ENCODE data around the gene YOD1.

DNA sequence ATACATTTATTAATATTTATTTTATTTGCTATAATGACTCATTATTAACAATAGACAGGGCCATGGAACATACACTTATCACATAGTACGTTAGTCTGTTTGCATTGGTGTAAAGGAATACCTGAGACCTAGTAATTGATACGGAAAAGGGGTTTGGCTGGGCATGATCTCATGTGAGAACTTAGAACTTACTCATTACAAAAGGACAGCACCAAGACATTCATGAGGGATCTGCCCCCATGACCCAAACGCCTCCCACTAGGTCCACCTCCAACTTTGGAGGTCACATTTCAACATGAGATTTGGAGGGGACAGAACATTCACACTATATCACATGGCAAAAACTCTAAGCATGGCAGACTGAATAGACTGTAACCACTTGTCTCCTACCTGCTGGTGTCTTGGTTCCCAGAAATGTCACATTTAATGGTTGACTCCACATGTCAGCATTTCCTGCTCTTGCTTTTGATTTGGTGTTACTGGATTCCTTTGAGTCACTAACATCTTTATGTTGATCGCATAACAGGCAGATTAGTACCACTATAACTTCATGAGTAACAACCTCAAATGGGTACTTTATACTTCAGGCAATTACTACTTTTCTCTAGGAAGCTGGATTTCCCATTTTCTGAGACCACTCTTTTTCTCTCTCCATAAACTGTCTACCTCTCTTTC, 15.0 kb downstream of the YOD1 start:
- TF ChIP-seq, protein P1, sequence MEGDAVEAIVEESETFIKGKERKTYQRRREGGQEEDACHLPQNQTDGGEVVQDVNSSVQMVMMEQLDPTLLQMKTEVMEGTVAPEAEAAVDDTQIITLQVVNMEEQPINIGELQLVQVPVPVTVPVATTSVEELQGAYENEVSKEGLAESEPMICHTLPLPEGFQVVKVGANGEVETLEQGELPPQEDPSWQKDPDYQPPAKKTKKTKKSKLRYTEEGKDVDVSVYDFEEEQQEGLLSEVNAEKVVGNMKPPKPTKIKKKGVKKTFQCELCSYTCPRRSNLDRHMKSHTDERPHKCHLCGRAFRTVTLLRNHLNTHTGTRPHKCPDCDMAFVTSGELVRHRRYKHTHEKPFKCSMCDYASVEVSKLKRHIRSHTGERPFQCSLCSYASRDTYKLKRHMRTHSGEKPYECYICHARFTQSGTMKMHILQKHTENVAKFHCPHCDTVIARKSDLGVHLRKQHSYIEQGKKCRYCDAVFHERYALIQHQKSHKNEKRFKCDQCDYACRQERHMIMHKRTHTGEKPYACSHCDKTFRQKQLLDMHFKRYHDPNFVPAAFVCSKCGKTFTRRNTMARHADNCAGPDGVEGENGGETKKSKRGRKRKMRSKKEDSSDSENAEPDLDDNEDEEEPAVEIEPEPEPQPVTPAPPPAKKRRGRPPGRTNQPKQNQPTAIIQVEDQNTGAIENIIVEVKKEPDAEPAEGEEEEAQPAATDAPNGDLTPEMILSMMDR (IDR thresholded peaks at IDR 0.05 in 2 of 3, conservative IDR thresholded peaks at IDR 0.05 in 1 of 3; ENCODE audit: control insufficient read depth in 2 of 3, extremely low read depth in 1 of 3, insufficient read depth in 1 of 3, low read depth in 3 of 3, low read length in 3 of 3), result no peak
- TF ChIP-seq TAF1 (IDR thresholded peaks at IDR 0.05; ENCODE audit: borderline replicate concordance, low read depth, low read length) (no peak), TBL1XR1 (IDR thresholded peaks at IDR 0.05; ENCODE audit: low read depth, low read length) (no peak), ESRRA (IDR thresholded peaks at IDR 0.05; ENCODE audit: low read length) (no peak), ZBTB33 (IDR thresholded peaks at IDR 0.05) (no peak), REST (IDR thresholded peaks at IDR 0.05; ENCODE audit: low read depth, low read length) (no peak), EP300 (IDR thresholded peaks at IDR 0.05; ENCODE audit: borderline replicate concordance in 1 of 2, control insufficient read depth in 1 of 2, low read depth in 2 of 2, low read length in 2 of 2) (no peak), EZH2 (IDR thresholded peaks at IDR 0.05; ENCODE audit: borderline replicate concordance, control insufficient read depth, low read depth, low read length) (no peak), RAD21 (IDR thresholded peaks at IDR 0.05; ENCODE audit: insufficient read depth, low read depth, low read length) (no peak), BHLHE40 (IDR thresholded peaks at IDR 0.05; ENCODE audit: borderline replicate concordance in 1 of 2, low read depth in 2 of 2, low read length in 1 of 2) (no peak), MEF2A (IDR thresholded peaks at IDR 0.05; ENCODE audit: insufficient read depth, low read depth, low read length) (no peak), POLR2A (IDR thresholded peaks at IDR 0.05; ENCODE audit: low read depth, low read length) (no peak), NFIC (IDR thresholded peaks at IDR 0.05; ENCODE audit: low read depth, low read length) (no peak), ASH2L (IDR thresholded peaks at IDR 0.05; ENCODE audit: borderline replicate concordance, low read depth) (no peak)
